ENCODE data around the gene EPB42.

The EPB42 gene

GRCh38 chr15:43196760-43197548 lies 23.9 kb downstream of the EPB42 start:
- Histone ChIP-seq H3K27me3 (ENCODE audit: insufficient read depth, poor library complexity, severe bottlenecking) (no peaks in the 10 kb centered on the region), H3K4me3 (ENCODE audit: severe bottlenecking) (no peak overlapping the region), H3K36me3 (ENCODE audit: low read depth) (peaks cover 36% of the 10 kb centered on the region), H3K4me1 (ENCODE audit: insufficient read depth, poor library complexity, severe bottlenecking) (no peaks in the 10 kb centered on the region), H3K9me3 (ENCODE audit: severe bottlenecking) (no peaks in the 10 kb centered on the region), H3K27ac (ENCODE audit: poor library complexity, severe bottlenecking) (no peak overlapping the region)
- no peak for TF ChIP-seq CTCF (IDR thresholded peaks at IDR 0.05; ENCODE audit: poor library complexity, severe bottlenecking)
- DNase-seq (ENCODE audit: low spot score): no peak
- no peak for ATAC-seq (ENCODE audit: low read depth)

- no peaks in the 10 kb centered on the region for H3K9me3 ChIP-seq (ENCODE audit: severe bottlenecking)
- no peak overlapping the region for H3K4me3 ChIP-seq (ENCODE audit: severe bottlenecking)
- TF ChIP-seq CTCF (IDR thresholded peaks at IDR 0.05; ENCODE audit: poor library complexity, severe bottlenecking): no peak
- H3K36me3 ChIP-seq (ENCODE audit: low read depth): peaks cover 55% of the 10 kb centered on the region
- no peaks in the 10 kb centered on the region for H3K4me1 ChIP-seq (ENCODE audit: insufficient read depth, poor library complexity, severe bottlenecking)
- ATAC-seq (ENCODE audit: low read depth) (no peak), DNase-seq (ENCODE audit: low spot score) (no peak)
- no peaks in the 10 kb centered on the region for H3K27me3 ChIP-seq (ENCODE audit: insufficient read depth, poor library complexity, severe bottlenecking)
- H3K27ac ChIP-seq (ENCODE audit: poor library complexity, severe bottlenecking): no peak overlapping the region
Measured at GRCh38 chr15:43194795-43195194, 26.0 kb downstream of the EPB42 start.

GRCh38 chr15:43193710-43194109 lies 27.1 kb downstream of the EPB42 start:
- no peak overlapping the region for H3K27ac ChIP-seq (ENCODE audit: poor library complexity, severe bottlenecking)
- peaks cover 62% of the 10 kb centered on the region for H3K36me3 ChIP-seq (ENCODE audit: low read depth)
- H3K4me1 ChIP-seq (ENCODE audit: insufficient read depth, poor library complexity, severe bottlenecking): no peaks in the 10 kb centered on the region
- no peak overlapping the region for H3K4me3 ChIP-seq (ENCODE audit: severe bottlenecking)
- ATAC-seq (ENCODE audit: low read depth) (no peak), DNase-seq (ENCODE audit: low spot score) (no peak)
- H3K9me3 ChIP-seq (ENCODE audit: severe bottlenecking): no peaks in the 10 kb centered on the region
- TF ChIP-seq CTCF (IDR thresholded peaks at IDR 0.05; ENCODE audit: poor library complexity, severe bottlenecking): no peak
- no peaks in the 10 kb centered on the region for H3K27me3 ChIP-seq (ENCODE audit: insufficient read depth, poor library complexity, severe bottlenecking)

- ATAC-seq (ENCODE audit: low read depth) (no peak), DNase-seq (ENCODE audit: low spot score) (no peak)
- peaks cover 54% of the 10 kb centered on the region for H3K36me3 ChIP-seq (ENCODE audit: low read depth)
- no peak overlapping the region for H3K27ac ChIP-seq (ENCODE audit: poor library complexity, severe bottlenecking)
- no peaks in the 10 kb centered on the region for H3K9me3 ChIP-seq (ENCODE audit: severe bottlenecking)
- H3K4me3 ChIP-seq (ENCODE audit: severe bottlenecking): no peak overlapping the region
- H3K27me3 ChIP-seq (ENCODE audit: insufficient read depth, poor library complexity, severe bottlenecking): no peaks in the 10 kb centered on the region
- no peak for TF ChIP-seq CTCF (IDR thresholded peaks at IDR 0.05; ENCODE audit: poor library complexity, severe bottlenecking)
- H3K4me1 ChIP-seq (ENCODE audit: insufficient read depth, poor library complexity, severe bottlenecking): no peaks in the 10 kb centered on the region
Measured at GRCh38 chr15:43190178-43190577, 30.6 kb downstream of the EPB42 start.

- peaks cover 45% of the 10 kb centered on the region for H3K36me3 ChIP-seq (ENCODE audit: low read depth)
- no peak for TF ChIP-seq CTCF (IDR thresholded peaks at IDR 0.05; ENCODE audit: poor library complexity, severe bottlenecking)
- DNase-seq (ENCODE audit: low spot score) (no peak), ATAC-seq (ENCODE audit: low read depth) (no peak)
- no peak overlapping the region for H3K4me3 ChIP-seq (ENCODE audit: severe bottlenecking)
- H3K9me3 ChIP-seq (ENCODE audit: severe bottlenecking): no peaks in the 10 kb centered on the region
- H3K27me3 ChIP-seq (ENCODE audit: insufficient read depth, poor library complexity, severe bottlenecking): no peaks in the 10 kb centered on the region
- no peak overlapping the region for H3K27ac ChIP-seq (ENCODE audit: poor library complexity, severe bottlenecking)
- H3K4me1 ChIP-seq (ENCODE audit: insufficient read depth, poor library complexity, severe bottlenecking): no peaks in the 10 kb centered on the region
Measured at GRCh38 chr15:43189296-43189695, 31.5 kb downstream of the EPB42 start.

All from RWPE2 (cell line).